Right cardiac atrium (tissue), 5 donors: ENCODE results near the gene FAM107B. TPM values are rescaled to one million over a fixed set of nuclear protein-coding genes. Genes with fewer than 3 reads are reported as not detected.

Experiments used
- ATAC-seq, 2 donors: fragments of 200-7000 bp; cut with Tn5 transposase; one replicate each; pipeline versions ENCODE4 v1.8.0 to v1.9.1; 2020; ENCODE audit warnings: moderate library complexity in 2 of 2, mild to moderate bottlenecking in 1 of 2
- DNase-seq, 3 donors: peaks; one replicate each; pipeline ENCODE4 v3.0.0-alpha.2; 2020
- H3K27ac ChIP-seq: one replicate; pipeline ENCODE4 v1.5.1; 2013; ENCODE audit warnings: mild to moderate bottlenecking, low read length, control low read depth, moderate library complexity
- H3K27me3 ChIP-seq: one replicate; pipeline ENCODE4 v1.6.1; 2013; ENCODE audit not compliant: control insufficient read depth, insufficient read depth
- H3K4me1 ChIP-seq: one replicate; pipeline ENCODE4 v1.6.1; 2013; ENCODE audit warnings: low read length; ENCODE audit not compliant: control insufficient read depth, insufficient read depth
- H3K4me3 ChIP-seq: one replicate; pipeline ENCODE4 v1.5.1; 2013; ENCODE audit warnings: low read length, control low read depth
- H3K9me3 ChIP-seq: one replicate; pipeline ENCODE4 v1.6.1; 2013; ENCODE audit warnings: low read length; ENCODE audit not compliant: control insufficient read depth
- WGBS: extraction: QIAGEN DNeasy Blood & Tissue Kit; methylation state at CpG from one replicate; pipeline ENCODE4 v1.1.7; 2013; 5-methylcytosine and 5-hydroxymethylcytosine counted together
- intact Hi-C, 4 donors: fragments of 100-400 bp; cut with DNase I; formaldehyde crosslinking; loops; one replicate each; pipeline versions ENCODE4 v1.11.0 to v1.14.0; 2022 to 2023
- polyA plus RNA-seq: library from polyadenylated mRNA; stranded (reverse); fragments of 200-250 nt; gene quantifications from one replicate; pipeline ENCODE4 v1.2.3, GENCODE V29; 2013
- total RNA-seq, 4 donors: library from RNA; stranded (reverse); fragmentation: NEBNext Ultra II Directional; extraction: Animal tissue kit (Norgen Biotek cat#: 25700); gene quantifications; one replicate each; pipeline ENCODE4 v1.2.1, GENCODE V29; 2021
- donor health status: healthy with polysubstance abuse.
- donor health status: DM: no; HTN: yes; CAD: no.
- donor health status: DM: no; HTN: no; CAD: no.
- donor health status: DM: no; HTN: yes; CAD: no; lungs with severe emphysema.
- donor health status: DM: yes; HTN: yes; CAD: no.

Gene FAM107B
- total and polyA plus RNA-seq, 5 donors, result 4.3 to 18.7 (median 8.0) TPM

- Histone ChIP-seq H3K4me3 (no peak overlapping the region), H3K4me1 (no peaks in the 10 kb centered on the region), H3K9me3 (no peaks in the 10 kb centered on the region), H3K27ac (no peak overlapping the region), H3K27me3 (no peaks in the 10 kb centered on the region)
- intact Hi-C loops, result no loop called here
- ATAC-seq (no peak), DNase-seq (no peak)
- WGBS, result 94% methylated on average over 8 of the region's 8 CpGs
Observed at GRCh38 chr10:14624600-14624999, 150.1 kb downstream of the FAM107B start.

GRCh38 chr10:14623931-14624330 lies 150.8 kb downstream of the FAM107B start:
- H3K4me3 ChIP-seq, result no peak overlapping the region
- no peaks in the 10 kb centered on the region for H3K9me3 ChIP-seq
- ATAC-seq, result no peak
- H3K27me3 ChIP-seq, result no peaks in the 10 kb centered on the region
- DNase-seq, result no peak
- no peaks in the 10 kb centered on the region for H3K4me1 ChIP-seq
- WGBS, result 79% methylated on average over 3 of the region's 3 CpGs
- H3K27ac ChIP-seq, result no peak overlapping the region
- intact Hi-C loops, result no loop called here

GRCh38 chr10:14621037-14621436 lies 153.7 kb downstream of the FAM107B start:
- WGBS, result 33% methylated on average over 1 of the region's 1 CpG
- Histone ChIP-seq H3K4me1 (no peaks in the 10 kb centered on the region), H3K27me3 (no peaks in the 10 kb centered on the region), H3K9me3 (no peaks in the 10 kb centered on the region), H3K27ac (no peak overlapping the region), H3K4me3 (no peak overlapping the region)
- intact Hi-C loops, result no loop called here
- ATAC-seq, result no peak
- no peak for DNase-seq

GRCh38 chr10:14618674-14619073 lies 156.0 kb downstream of the FAM107B start:
- no peak overlapping the region for H3K4me3 ChIP-seq
- no peaks in the 10 kb centered on the region for H3K27me3 ChIP-seq
- no peaks in the 10 kb centered on the region for H3K9me3 ChIP-seq
- intact Hi-C loops, result no loop called here
- H3K4me1 ChIP-seq, result no peaks in the 10 kb centered on the region
- ATAC-seq (no peak), DNase-seq (no peak)
- 81% methylated on average over 7 of the region's 7 CpGs for WGBS
- no peak overlapping the region for H3K27ac ChIP-seq

- intact Hi-C loops, result no loop called here
- H3K9me3 ChIP-seq, result no peaks in the 10 kb centered on the region
- no peak overlapping the region for H3K4me3 ChIP-seq
- ATAC-seq, result peak in 1 of 2 donors; percentile 55
- no peaks in the 10 kb centered on the region for H3K4me1 ChIP-seq
- no peak for DNase-seq
- H3K27me3 ChIP-seq, result no peaks in the 10 kb centered on the region
- 72% methylated on average over 4 of the region's 4 CpGs for WGBS
- no peak overlapping the region for H3K27ac ChIP-seq
Observed at GRCh38 chr10:14617852-14618251, 156.8 kb downstream of the FAM107B start.

GRCh38 chr10:14616955-14617730 lies 157.6 kb downstream of the FAM107B start:
- Histone ChIP-seq H3K9me3 (no peaks in the 10 kb centered on the region), H3K27ac (no peak overlapping the region), H3K4me1 (no peaks in the 10 kb centered on the region), H3K27me3 (no peaks in the 10 kb centered on the region), H3K4me3 (no peak overlapping the region)
- DNase-seq (no peak), ATAC-seq (no peak)
- WGBS, result 40% methylated on average over 5 of the region's 5 CpGs
- intact Hi-C loops, result no loop called here

- Histone ChIP-seq H3K4me3 (no peak overlapping the region), H3K4me1 (no peaks in the 10 kb centered on the region), H3K27ac (no peak overlapping the region), H3K27me3 (no peaks in the 10 kb centered on the region), H3K9me3 (no peaks in the 10 kb centered on the region)
- intact Hi-C loops, result no loop called here
- no peak for ATAC-seq
- no peak for DNase-seq
- WGBS, result 74% methylated on average over 2 of the region's 2 CpGs
Observed at GRCh38 chr10:14616465-14616864, 158.2 kb downstream of the FAM107B start.

- Histone ChIP-seq H3K27ac (no peak overlapping the region), H3K27me3 (no peaks in the 10 kb centered on the region), H3K9me3 (no peaks in the 10 kb centered on the region), H3K4me1 (no peaks in the 10 kb centered on the region), H3K4me3 (no peak overlapping the region)
- intact Hi-C loops, result no loop called here
- no peak for ATAC-seq
- 88% methylated on average over 4 of the region's 4 CpGs for WGBS
- no peak for DNase-seq
Observed at GRCh38 chr10:14613588-14613920, 161.1 kb downstream of the FAM107B start.

- Histone ChIP-seq H3K9me3 (no peaks in the 10 kb centered on the region), H3K27ac (no peak overlapping the region), H3K27me3 (no peaks in the 10 kb centered on the region), H3K4me1 (no peaks in the 10 kb centered on the region), H3K4me3 (no peak overlapping the region)
- DNase-seq (no peak), ATAC-seq (no peak)
- WGBS, result 92% methylated on average over 15 of the region's 15 CpGs
- intact Hi-C loops, result no loop called here
Observed at GRCh38 chr10:14612873-14613587, 161.7 kb downstream of the FAM107B start.

- no peak for DNase-seq
- no peaks in the 10 kb centered on the region for H3K27me3 ChIP-seq
- no peak overlapping the region for H3K4me3 ChIP-seq
- 18% methylated on average over 2 of the region's 2 CpGs for WGBS
- H3K27ac ChIP-seq, result no peak overlapping the region
- ATAC-seq, result no peak
- no peaks in the 10 kb centered on the region for H3K4me1 ChIP-seq
- no peaks in the 10 kb centered on the region for H3K9me3 ChIP-seq
- intact Hi-C loops, result no loop called here
Observed at GRCh38 chr10:14611968-14612693, 162.6 kb downstream of the FAM107B start.

GRCh38 chr10:14609178-14609577 lies 165.5 kb downstream of the FAM107B start:
- no peak for ATAC-seq
- WGBS, result 87% methylated on average over 1 of the region's 1 CpG
- DNase-seq, result no peak
- no peaks in the 10 kb centered on the region for H3K9me3 ChIP-seq
- intact Hi-C loops, result no loop called here
- H3K27me3 ChIP-seq, result no peaks in the 10 kb centered on the region
- H3K4me3 ChIP-seq, result no peak overlapping the region
- H3K4me1 ChIP-seq, result no peaks in the 10 kb centered on the region
- H3K27ac ChIP-seq, result no peak overlapping the region
